H1 (cell line): ENCODE measurements around the gene SLC25A30.

Experiments used
- ASH2L ChIP-seq: fragments of 200-600, 300-600 bp; sonication (generic); IDR thresholded peaks from one replicate; pipeline ENCODE4 v1.7.1; 2017; ENCODE audit warnings: low read length
- EP300 ChIP-seq, 2 experiments: IDR thresholded peaks; 1 replicate in 1 of 2; 2 replicates in 1 of 2; pipeline ENCODE4 v1.6.1; 2011 to 2012; ENCODE audit warnings: low read depth in 2 of 2, low read length in 2 of 2, mild to moderate bottlenecking in 2 of 2, borderline replicate concordance in 1 of 2, inconsistent platforms in 1 of 2, moderate library complexity in 1 of 2
- EZH2 ChIP-seq: fragments of 200-600 bp; sonication (generic); IDR thresholded peaks from 2 replicates; pipeline ENCODE4 v1.7.1; 2012; ENCODE audit warnings: low read depth, mild to moderate bottlenecking, moderate library complexity, low read length, inconsistent platforms; ENCODE audit not compliant: severe bottlenecking
- FOSL1 ChIP-seq: IDR thresholded peaks from 2 replicates; pipeline ENCODE4 v1.6.1; 2011; ENCODE audit warnings: mild to moderate bottlenecking, low read depth, low read length, moderate library complexity; ENCODE audit not compliant: insufficient read depth
- HDAC2 ChIP-seq, 2 experiments: fragments of 300-600 bp in 1 of 2; sonication (generic) in 1 of 2; IDR thresholded peaks; 2 replicates each; pipeline ENCODE4 v1.6.1; 2011 to 2012; ENCODE audit warnings: low read depth in 2 of 2, low read length in 2 of 2, mild to moderate bottlenecking in 2 of 2, moderate library complexity in 2 of 2, borderline replicate concordance in 1 of 2, inconsistent platforms in 1 of 2
- JUND ChIP-seq: IDR thresholded peaks from 2 replicates; pipeline ENCODE4 v1.6.1; 2011; ENCODE audit warnings: mild to moderate bottlenecking, improper control_type of control experiment, low read length
- MAFK ChIP-seq: IDR thresholded peaks from 2 replicates; pipeline ENCODE4 v1.6.1; 2012; ENCODE audit warnings: low read depth, mild to moderate bottlenecking, improper control_type of control experiment, low read length
- NRF1 ChIP-seq: IDR thresholded peaks from 2 replicates; pipeline ENCODE4 v1.6.1; 2011; ENCODE audit warnings: mild to moderate bottlenecking, low read depth, low read length, improper control_type of control experiment
- POLR2A ChIP-seq, 2 experiments: IDR thresholded peaks; 1 replicate in 1 of 2; 2 replicates in 1 of 2; pipeline ENCODE4 v1.6.1; 2011; ENCODE audit warnings: low read depth in 2 of 2, low read length in 2 of 2, mild to moderate bottlenecking in 2 of 2; ENCODE audit errors: control extremely low read depth in 1 of 2
- POLR2AphosphoS5 ChIP-seq: IDR thresholded peaks from 2 replicates; pipeline ENCODE4 v1.6.1; 2011; ENCODE audit warnings: low read depth, low read length
- RAD21 ChIP-seq, 2 experiments: IDR thresholded peaks in 1 of 2; conservative IDR thresholded peaks in 1 of 2; 2 replicates each; pipeline ENCODE4 v1.6.1; 2011; ENCODE audit warnings: low read depth in 2 of 2, low read length in 2 of 2, improper control_type of control experiment in 1 of 2, inconsistent platforms in 1 of 2, mild to moderate bottlenecking in 1 of 2, moderate library complexity in 1 of 2
- TF ChIP-seq, protein P1 (sequence below), 3 experiments: IDR thresholded peaks; 1 replicate in 2 of 3; 2 replicates in 1 of 3; pipeline versions ENCODE4 v1.5.1 to v1.6.1; 2011; ENCODE audit warnings: low read length in 3 of 3, mild to moderate bottlenecking in 3 of 3, inconsistent platforms in 2 of 3, low read depth in 1 of 3, moderate library complexity in 1 of 3; ENCODE audit not compliant: insufficient read depth in 1 of 3; ENCODE audit errors: control extremely low read depth in 1 of 3
- TF ChIP-seq, protein P2 (sequence below): IDR thresholded peaks from 2 replicates; pipeline ENCODE4 v1.6.1; 2011; ENCODE audit warnings: low read depth, mild to moderate bottlenecking, low read length; ENCODE audit not compliant: insufficient read depth

DNA sequence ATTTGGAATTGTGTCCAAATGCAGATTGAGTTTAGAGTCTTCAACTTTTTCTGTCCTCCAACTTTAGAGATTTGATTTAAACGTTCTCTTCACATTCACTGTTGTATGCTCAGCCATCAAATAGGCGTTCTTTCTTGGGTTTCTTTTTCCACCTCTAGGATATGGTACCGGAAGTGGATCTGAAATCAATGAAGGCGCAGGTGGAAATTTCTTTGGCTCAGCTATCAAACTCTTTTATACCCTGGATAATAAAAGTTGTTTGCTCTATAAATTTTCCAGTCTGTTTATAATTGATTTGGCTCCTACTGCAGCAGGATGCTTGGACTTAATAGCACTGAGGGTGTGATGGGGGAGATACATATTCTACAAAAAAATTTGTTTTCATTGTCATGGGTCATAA is 48.2 kb upstream of the SLC25A30 start:
- TF ChIP-seq JUND (no peak), HDAC2 (IDR thresholded peaks at IDR 0.05; ENCODE audit: borderline replicate concordance in 1 of 2, low read depth in 2 of 2, low read length in 2 of 2) (no peak), EZH2 (no peak), RAD21 (IDR thresholded peaks at IDR 0.05 in 1 of 2, conservative IDR thresholded peaks at IDR 0.05 in 1 of 2; ENCODE audit: low read depth in 2 of 2, low read length in 2 of 2) (no peak), POLR2A (IDR thresholded peaks at IDR 0.05; ENCODE audit: control extremely low read depth in 1 of 2, low read depth in 2 of 2, low read length in 2 of 2) (no peak), EP300 (IDR thresholded peaks at IDR 0.05; ENCODE audit: borderline replicate concordance in 1 of 2, low read depth in 2 of 2, low read length in 2 of 2) (no peak), MAFK (no peak), ASH2L (no peak), FOSL1 (no peak), POLR2AphosphoS5 (no peak), NRF1 (no peak)
- TF ChIP-seq, protein P1, sequence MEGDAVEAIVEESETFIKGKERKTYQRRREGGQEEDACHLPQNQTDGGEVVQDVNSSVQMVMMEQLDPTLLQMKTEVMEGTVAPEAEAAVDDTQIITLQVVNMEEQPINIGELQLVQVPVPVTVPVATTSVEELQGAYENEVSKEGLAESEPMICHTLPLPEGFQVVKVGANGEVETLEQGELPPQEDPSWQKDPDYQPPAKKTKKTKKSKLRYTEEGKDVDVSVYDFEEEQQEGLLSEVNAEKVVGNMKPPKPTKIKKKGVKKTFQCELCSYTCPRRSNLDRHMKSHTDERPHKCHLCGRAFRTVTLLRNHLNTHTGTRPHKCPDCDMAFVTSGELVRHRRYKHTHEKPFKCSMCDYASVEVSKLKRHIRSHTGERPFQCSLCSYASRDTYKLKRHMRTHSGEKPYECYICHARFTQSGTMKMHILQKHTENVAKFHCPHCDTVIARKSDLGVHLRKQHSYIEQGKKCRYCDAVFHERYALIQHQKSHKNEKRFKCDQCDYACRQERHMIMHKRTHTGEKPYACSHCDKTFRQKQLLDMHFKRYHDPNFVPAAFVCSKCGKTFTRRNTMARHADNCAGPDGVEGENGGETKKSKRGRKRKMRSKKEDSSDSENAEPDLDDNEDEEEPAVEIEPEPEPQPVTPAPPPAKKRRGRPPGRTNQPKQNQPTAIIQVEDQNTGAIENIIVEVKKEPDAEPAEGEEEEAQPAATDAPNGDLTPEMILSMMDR (IDR thresholded peaks at IDR 0.05; ENCODE audit: control extremely low read depth in 1 of 3, insufficient read depth in 1 of 3, low read depth in 1 of 3, low read length in 3 of 3), result no peak
- TF ChIP-seq, protein P2, sequence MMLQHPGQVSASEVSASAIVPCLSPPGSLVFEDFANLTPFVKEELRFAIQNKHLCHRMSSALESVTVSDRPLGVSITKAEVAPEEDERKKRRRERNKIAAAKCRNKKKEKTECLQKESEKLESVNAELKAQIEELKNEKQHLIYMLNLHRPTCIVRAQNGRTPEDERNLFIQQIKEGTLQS, result no peak
